ENCODE measurements around the gene TRAPPC12. TPM values are rescaled to one million over a fixed set of nuclear protein-coding genes. Genes with fewer than 3 reads are reported as not detected.
"Not testable (repeated sequence)": the region's sequence is repeated elsewhere in the genome, so short reads cannot be mapped to it uniquely, and the experiment has no call there.

The TRAPPC12 gene
- polyA plus RNA-seq, 1 donor from 2014 or later = 76.2 TPM

GRCh38 chr2:3494984-3495666 is 115.6 kb downstream of the TRAPPC12 start:
- Histone ChIP-seq H3K9me2 (ENCODE audit: insufficient read depth, low read length) (no peaks in the 10 kb centered on the region), H3F3A (ENCODE audit: insufficient read depth, low read length, poor library complexity, severe bottlenecking) (no peaks in the 10 kb centered on the region), H3K9me3 (ENCODE audit: low read length) (no peaks in the 10 kb centered on the region), H2AFZ (ENCODE audit: low read depth, low read length) (no peak overlapping the region), H3K79me2 (replicated peaks; ENCODE audit: insufficient read depth, low read length) (no peaks in the 10 kb centered on the region), H4K20me1 (ENCODE audit: insufficient read depth) (no peaks in the 10 kb centered on the region), H3K36me3 (ENCODE audit: insufficient read depth, low read length) (no peaks in the 10 kb centered on the region), H3K9ac (ENCODE audit: low read length) (no peak overlapping the region), H3K27me3 (ENCODE audit: insufficient read depth, low read depth, low read length) (no peaks in the 10 kb centered on the region), H3K27ac (ENCODE audit: low read length) (no peak overlapping the region), H3K4me3 (ENCODE audit: low read length) (no peak overlapping the region), H3K4me2 (ENCODE audit: low read length) (no peak overlapping the region)
- no peak for TF ChIP-seq MXI1 (conservative IDR thresholded peaks at IDR 0.05; ENCODE audit: poor library complexity, severe bottlenecking)
- TF ChIP-seq REST (IDR thresholded peaks at IDR 0.05; ENCODE audit: borderline replicate concordance) = no peak
- no peak for TF ChIP-seq SMC3 (conservative IDR thresholded peaks at IDR 0.05; ENCODE audit: poor library complexity)
- TF ChIP-seq EP300 (conservative IDR thresholded peaks at IDR 0.05; ENCODE audit: poor library complexity, severe bottlenecking) = no peak
- TF ChIP-seq EZH2 (IDR thresholded peaks at IDR 0.05; ENCODE audit: borderline replicate concordance, insufficient read depth, low read length, poor library complexity, severe bottlenecking) = no peak
- no peak for TF ChIP-seq RAD21 (conservative IDR thresholded peaks at IDR 0.05)
- TF ChIP-seq POLR2AphosphoS5 (IDR thresholded peaks at IDR 0.05) = no peak
- TF ChIP-seq TAF1 (IDR thresholded peaks at IDR 0.05; ENCODE audit: low read depth) = no peak
- TF ChIP-seq CTCF (IDR thresholded peaks at IDR 0.05; ENCODE audit: poor library complexity, severe bottlenecking) = no peak

GRCh38 chr2:3496708-3497080 is 117.2 kb downstream of the TRAPPC12 start:
- not testable (repeated sequence) for H3K4me3 ChIP-seq (ENCODE audit: low read length); H3K9me2 ChIP-seq (ENCODE audit: insufficient read depth, low read length); H3K4me2 ChIP-seq (ENCODE audit: low read length); H3K9ac ChIP-seq (ENCODE audit: low read length); H2AFZ ChIP-seq (ENCODE audit: low read depth, low read length); H3K9me3 ChIP-seq (ENCODE audit: low read length); H3K36me3 ChIP-seq (ENCODE audit: insufficient read depth, low read length); H3F3A ChIP-seq (ENCODE audit: insufficient read depth, low read length, poor library complexity, severe bottlenecking); H3K79me2 ChIP-seq (replicated peaks; ENCODE audit: insufficient read depth, low read length); H4K20me1 ChIP-seq (ENCODE audit: insufficient read depth); H3K27me3 ChIP-seq (ENCODE audit: insufficient read depth, low read depth, low read length); H3K27ac ChIP-seq (ENCODE audit: low read length)
